ENCODE results near the gene PTPRM.

Gene PTPRM

DNA sequence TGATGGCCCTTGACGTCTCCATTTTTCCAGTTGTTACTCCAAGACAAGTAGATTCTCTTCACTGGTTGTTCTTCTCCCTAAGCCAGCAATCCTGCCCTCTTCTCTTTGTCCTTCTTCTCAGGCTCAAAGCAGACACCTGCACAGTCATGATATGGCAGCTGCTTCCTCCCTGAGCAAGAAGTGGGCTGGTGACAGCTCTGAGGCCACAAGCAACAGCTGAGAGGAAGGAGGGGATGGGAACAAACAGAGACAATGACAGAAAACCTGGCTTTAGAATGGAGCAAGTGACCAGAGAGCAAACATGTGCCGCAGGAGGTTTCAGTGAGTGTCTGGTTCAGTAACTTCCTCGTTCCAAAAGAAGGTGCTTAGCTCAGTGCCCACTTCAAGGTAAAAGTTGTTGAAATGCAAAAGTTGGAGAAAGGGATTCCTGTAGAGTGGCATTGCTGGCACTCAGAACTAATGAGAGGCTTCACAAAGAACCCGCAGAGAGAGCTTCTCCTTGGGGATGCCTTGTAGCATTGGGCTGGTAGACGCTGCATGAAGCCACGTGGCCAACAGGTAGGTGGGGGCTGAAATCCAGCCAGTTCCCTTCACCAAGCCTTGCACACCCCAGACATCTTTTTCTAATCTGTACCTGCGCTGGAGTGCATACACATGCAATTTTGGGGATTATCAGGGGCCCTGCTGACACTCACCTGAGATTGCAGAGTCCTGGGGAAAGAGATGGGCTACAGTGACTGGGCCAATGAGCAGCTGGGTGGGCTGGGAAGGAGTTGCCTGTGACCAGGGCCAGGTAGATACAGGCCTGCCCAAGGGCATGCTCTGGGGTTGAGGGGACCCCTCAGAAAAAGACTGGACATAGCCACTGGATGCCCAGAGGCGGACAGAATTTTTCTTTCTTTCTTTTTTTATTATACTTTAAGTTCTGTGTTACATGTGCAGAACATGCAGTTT is 888.8 kb downstream of the PTPRM start:
- DNase-seq, result no peak

All from activated CD4-positive, alpha-beta T cell treated with anti-CD3 and anti-CD28 coated beads, Interleukin-2, Interleukin-6, amounts not matched to agents 100 ng/mL and 50 ng/mL, durations not matched to agents 16 hours and 8 hours (primary cell).